HK-2 (cell line): ENCODE results near the gene DLX6.
A peak's percentile ranks its signal among the peaks of the same experiment; 100 is the strongest.

ENCODE experiments used
- DNase-seq: peaks from one replicate; pipeline ENCODE4 v3.0.0-alpha.2; 2018; ENCODE audit not compliant: unreplicated experiment

The DLX6 gene

DNA sequence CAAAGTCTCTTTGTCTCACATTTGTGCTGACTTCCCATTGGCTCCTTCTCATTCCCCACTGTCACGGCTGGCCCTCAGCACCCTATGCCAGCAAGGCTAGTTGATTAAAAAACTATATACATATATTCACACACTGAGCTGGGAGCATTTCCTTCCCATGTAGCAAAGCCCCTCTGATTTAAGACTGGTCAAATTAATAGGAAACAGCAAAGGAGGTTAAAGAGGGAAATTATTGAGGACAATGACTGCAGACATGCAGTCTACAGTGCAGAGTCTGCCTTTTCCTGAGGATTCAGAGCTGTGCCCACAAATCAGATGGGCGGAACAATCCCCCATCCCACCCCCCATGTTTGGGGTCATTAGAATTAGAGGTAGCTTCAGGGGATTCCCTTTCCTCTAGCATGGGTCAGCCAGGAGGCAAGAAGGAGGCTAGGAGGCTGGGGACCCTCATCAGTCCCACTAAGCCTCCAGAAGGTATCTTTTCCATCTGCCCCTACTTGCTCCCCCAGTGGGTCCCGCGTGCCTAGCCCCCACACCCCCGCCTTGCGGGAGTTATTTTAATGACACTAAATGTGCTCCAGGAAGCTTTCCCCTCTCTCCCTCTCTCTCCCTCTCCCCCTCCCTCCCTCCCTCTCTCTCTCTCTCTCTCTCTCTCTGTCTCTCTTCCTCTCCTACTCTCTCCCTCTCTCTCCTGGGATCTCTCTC, 9.8 kb upstream of the DLX6 start:
- no peak for DNase-seq

DNA sequence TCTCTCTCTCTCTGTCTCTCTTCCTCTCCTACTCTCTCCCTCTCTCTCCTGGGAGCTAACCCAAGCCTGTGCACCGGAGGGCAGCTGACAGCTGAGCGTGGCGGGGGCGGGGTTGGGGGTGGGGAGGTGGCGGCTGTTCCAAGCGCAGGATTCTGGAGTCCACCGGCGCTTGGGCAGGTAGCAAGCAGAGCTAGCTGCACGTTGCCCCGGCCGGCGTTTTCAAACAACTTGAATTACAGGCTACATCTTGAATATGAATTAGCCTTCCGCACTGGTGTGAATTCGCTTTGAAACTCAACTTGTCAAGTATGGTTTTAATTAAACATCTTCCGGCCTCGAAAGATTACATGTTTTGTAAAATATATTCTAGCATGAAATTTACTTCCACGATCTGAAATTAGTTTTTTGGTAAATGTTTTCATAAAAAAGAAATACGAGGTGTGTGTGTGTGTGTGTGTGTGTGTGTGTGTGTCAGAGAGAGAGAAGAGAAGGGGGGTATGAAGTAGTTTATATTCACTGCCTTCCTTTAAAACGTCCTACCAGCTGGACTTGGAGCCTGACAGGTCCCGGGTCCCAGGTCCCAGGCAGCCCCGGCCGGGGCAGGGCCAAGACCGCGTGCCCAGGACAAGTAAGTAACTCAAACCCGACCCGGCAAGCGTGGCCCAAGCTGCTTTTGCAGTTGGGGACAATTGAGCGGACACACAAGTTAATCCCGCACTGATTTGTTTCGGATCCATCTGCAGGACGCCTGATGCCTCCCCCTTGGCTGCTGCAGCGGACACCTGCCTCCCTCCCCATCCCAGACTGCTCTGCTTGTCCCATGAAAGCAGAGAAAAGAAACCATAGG, 9.0 kb upstream of the DLX6 start:
- DNase-seq, result no peak

DNA sequence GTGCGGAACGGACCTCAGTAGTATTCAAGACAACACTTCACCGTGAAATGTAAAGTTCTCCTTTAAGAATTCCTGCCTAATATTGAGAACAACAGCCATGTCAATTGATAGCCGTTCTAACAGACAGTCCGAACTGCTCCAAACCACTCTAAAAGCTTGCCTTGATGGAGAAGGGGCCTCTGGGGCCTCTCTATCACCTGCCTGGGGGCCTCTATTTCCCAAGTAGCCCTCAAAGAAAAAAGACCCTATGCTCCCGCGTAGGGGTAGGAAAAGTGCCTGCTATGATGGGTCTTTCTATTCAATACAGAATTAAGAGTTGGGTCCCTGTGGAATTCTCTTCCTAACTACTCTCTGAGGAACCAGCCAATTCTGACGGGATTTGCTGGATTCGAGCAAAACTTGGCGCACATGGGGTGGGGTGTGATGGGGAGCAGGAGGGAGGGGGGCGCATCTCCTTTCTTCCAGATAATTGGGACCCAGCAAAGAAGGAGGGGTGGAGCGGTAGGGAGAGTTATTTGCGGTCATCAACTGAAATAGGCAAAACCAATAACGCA, 8.3 kb upstream of the DLX6 start:
- no peak for DNase-seq

DNA sequence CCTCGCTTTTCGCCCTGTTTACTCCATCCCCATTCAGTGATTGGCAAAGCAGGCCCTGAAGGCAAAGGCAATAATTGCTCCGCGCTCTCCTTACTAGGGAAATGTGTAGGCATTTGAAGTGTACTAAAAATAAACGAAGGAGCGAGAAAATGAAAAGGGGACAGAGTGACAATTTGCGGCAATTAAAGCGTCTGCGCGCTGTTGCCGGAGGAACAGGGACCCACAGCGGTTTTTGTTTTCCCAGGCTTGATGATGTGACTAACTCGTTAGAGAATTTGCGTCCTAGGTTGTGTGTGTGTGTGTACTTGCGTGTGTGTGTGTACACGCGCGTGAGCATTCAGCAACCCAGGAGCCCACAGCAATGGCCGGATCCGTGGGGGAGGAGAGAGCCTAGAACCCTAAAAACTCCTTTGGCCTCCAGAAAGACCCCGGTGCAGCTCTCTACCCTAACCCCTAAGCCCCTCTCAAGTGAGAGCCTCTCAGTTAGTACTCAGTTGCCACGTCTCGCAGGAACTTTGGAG, 7.8 kb upstream of the DLX6 start:
- DNase-seq, result no peak

DNA sequence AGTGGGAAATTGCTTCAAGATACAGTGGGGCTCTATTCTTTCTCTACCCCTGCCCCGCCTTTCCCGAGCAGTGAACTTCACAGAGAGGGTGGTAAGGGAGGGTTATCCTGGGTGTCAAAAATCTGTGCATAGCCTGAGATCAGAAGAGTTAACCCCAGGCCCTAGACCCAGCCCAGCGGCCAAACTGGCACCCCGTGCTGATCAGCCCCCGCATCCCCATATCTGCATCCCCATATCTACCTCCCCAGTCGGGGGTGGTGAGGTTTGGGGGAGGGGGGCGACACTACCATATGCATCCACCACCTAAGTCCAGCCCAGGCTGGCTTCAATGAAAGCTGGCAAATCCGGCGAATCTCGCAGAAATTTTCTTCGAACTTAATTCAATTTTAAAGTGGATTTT, 7.0 kb upstream of the DLX6 start:
- DNase-seq, result no peak

DNA sequence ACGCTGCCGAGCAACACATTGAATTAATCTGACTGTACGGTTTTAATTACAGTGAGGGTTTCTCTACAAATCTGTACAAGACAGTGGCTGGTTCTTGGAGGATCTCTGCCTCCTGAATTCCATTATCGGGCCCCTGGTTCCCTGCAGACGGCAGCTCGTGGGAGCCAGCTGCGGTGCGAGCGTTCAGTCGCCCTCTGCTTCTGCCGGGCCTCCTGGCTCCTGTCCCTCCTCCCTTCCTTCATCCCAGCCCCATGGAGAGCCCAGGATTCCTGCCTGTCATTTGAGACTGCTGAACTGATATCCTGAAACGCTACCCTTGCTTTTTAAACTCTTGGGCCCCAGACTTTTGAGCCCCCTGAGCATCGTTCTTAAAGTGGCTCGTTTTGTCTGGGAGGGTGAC, 6.6 kb upstream of the DLX6 start:
- no peak for DNase-seq

DNA sequence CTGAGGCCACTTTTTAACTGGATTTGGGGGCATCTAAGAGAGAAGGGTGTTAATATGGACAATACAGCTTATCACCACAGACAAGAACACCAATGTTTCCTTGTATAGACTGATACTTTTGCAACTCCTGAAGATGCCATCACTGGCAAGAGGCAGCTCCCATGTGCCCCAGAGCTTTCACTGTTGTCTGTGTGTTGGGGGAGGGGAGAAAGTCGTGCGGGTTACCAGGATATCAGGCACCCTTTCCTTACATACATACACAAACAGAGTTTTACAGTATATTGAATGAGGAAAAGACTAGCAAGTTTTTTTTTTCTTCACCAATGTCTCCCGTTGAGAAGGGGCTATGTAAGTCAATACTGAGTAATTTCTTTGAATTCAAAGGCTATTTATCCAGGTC, 4.1 kb upstream of the DLX6 start:
- no peak for DNase-seq

DNA sequence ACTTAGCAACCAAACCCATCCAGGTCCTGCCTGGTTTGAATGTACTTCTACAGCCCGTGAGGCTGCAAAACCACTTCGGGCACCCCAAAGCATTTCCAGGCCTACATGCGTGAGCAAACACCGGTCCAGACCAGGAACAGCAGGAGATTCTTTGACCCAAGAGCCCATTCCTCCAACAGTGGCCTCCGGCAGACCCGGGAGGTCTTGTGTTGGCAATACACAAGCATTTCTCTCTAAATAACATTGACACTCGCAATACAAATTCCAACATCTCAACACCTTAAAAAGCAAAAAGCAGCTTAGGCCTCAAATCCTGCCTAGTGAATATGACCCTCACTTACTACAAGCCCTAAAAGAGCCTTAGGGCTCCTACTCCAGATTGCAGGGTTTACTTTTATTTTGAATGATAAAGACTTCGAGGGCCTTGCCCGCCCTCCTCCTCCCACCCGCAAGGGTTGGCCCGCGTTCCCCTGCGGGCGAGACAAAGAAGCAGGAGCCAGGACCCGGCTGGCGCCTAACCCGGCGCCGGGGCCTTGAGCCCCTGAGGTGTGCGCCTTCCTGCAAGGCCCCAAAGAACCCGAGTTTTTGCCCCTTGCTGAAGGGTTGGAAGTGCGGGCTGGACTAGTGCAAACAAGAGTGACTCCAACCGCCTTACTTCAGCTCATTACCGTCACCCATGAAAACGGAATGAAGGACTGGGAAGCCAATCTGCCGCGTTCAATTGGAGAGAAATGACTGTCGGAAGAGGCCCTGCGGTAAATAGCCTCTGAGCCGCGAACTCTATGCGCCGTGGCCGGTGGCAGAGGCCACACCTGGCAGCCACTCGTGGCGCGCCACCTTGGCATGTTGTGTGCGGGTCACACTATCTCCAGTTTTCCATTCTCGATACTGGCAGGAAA, 3.4 kb upstream of the DLX6 start:
- DNase-seq, result no peak

DNA sequence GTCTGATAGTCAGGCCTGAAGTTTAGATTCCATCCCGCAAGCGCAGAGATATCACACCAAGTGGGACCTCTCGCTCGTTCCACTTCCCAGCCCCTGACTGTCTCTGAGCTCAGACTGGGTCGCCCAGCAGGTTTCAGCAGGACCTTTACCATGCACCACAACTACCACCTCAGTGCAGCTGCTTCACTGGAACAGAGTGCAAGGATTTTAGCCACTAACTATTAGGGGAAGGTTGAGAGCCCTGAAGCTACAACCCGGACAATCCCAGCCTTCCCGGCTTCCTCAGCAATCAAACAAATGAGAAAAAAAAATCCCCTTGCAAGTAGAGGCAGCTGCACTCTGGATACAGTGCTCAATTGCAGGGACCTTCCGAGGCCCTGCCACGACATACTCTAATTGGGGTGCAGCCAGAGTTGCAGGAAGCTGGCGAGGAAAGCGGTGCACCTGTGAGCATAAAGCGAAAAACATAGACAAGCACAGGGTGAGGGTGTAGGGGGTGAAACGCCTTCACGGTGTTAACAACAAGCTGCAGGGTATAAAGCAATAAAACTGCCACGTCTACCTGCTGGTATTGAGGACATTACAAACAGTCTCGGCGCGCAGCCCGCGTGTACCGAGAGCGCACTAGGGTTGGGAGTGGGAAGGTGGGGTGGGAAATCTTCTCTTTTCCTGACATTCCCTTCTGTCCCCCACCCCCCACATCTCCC, 2.6 kb upstream of the DLX6 start:
- no peak for DNase-seq

DNA sequence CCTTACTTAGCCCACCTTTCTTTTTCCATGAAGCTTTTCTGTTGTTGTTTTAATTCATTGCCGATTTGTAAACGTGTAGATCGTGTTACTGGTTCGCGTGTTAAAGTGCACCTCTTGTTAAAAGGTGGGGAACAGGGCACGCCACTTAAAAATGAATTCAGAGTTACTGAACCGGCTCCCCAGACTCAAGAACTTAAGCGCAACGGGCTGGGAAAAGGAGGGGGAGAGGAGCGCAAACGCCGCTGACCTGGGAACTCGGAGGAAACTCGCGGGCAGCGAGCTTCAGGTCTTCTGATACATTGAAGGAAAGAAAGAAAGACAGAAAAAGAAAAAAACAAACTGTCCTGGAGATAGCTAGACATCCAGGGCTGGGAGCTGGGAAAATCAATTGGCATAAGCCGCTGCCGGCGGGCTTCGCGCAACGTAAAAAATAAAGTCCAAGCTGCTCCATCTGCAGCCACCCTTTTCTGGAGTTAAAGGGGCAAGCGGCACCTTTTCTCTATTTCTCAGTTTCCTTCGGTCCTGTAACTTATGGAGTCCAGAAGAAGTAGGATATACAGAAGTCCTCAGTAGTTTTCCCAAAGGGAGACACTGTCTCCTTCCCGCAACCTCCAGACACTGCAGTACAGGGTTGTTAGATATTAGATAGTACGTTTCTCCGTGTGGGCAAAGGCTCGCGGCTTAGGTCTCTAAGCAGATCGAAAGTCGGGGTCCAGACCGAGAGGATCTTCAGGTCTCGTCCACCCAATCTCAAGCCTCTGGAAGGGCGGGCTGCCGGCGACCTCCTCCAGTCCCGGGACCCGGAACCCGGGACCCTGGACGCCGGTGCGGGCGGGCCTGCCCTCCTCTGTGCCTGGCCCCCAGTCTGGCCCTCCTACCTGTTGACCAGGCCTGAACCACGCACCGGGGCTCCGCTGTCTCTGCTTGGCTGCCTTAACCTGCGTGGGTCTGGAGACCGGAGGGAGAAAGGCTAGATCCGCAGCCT, 1.8 kb upstream of the DLX6 start:
- DNase-seq, result no peak

DNA sequence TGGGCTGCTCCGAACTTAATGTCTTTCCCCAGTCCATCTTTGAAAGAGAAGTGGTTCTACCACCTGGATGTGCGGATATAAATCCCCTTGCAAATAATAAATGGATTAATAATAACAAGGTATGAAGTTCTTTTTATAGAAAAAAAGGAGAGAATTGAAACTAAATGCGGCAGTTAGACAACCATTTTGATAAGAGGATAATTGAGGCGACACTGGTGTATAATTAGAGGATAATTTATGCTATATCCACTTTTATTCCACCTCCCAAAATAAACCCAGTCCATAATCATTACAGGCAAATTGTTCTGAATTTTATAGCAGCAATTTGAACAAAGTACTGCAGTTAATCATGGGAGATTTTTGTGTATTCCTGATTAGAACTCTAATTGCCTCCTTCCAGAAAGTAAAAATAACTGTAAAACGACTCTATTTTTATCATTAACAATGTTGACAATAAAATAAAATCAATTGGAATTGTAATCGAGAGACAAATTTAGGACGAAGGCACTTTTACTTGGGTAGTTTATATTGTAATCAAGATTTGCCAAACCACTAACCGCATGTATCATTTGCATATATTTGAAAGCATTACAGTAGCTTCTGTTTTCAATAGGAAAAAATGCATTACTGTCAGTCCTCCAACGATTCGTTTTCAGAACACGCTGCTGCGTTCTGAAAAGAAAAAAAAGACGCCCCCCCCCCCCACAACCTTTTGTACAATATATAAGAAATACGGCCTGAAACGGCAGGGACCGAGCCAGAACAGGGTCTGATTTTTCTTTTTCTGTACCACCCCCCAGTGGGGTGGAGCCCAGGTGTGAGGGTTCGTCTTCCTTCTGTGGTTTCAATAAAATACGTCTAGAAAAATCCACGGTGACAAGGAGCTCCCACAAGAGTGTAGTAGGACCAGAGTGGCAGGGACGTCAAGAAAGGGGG, 838 bp upstream of the DLX6 start:
- no peak for DNase-seq

DNA sequence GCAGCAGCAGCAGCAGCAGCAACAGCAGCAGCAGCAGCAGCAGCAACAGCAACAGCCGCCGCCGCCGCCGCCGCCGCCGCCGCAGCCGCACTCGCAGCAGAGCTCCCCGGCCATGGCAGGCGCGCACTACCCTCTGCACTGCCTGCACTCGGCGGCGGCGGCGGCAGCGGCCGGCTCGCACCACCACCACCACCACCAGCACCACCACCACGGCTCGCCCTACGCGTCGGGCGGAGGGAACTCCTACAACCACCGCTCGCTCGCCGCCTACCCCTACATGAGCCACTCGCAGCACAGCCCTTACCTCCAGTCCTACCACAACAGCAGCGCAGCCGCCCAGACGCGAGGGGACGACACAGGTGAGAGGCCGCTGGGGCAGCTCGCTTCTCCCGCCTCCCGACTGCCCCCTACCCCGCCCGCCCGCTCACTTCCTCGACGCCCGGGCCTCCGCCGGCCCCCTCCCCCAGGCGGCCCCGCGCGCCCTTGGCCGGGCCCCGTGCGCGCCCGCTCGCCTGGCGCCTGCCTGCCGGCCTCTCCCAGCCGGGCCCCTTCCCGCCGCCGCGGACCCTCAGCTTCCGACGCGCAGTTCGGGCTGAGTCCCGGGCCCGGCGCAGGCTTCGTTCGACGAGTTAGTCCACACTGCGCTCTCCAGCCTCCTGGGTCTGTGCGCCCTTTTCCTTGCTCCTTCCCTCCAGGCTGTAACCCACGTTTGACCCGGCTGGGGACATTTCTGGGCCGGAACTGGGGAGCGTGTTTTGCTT, 882 bp downstream of the DLX6 start:
- DNase-seq, result peak; percentile 59

DNA sequence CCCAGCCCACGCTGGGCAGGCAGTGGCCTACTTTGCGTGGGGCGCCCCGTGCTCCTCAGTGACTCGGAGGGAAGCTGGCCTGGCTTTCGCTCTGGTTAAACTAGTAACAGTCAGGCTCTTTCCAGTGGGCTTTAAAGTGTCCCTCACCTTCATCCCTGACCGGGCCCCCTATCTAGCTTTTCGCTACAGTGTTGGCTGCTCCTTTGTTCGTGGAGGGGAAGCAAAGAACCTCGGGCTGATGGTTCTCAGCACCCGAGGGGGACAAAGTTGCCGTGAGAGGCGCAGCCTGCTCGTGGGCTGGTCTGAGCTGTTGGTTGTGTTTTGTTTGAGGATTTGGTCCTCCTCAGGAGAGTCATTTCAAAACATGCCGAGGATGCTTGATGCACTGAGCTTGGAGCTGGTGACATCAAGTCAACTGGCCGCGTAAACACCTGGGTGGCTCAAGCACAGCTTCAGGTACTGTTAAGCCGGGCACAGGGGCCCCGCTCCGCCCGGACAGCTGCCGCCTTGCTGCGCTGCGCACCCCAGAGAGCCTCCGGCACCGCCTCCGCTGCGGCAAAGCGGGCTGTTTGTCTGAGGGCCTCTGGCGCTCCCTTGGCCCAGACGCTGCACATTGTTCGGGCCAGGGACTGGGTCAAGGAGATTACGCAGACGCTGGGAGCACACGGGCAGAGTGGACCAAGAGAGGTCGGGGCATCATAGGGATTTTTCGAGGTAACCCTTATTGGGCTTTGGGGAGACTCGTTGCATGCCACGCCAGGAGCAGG, 1.6 kb downstream of the DLX6 start:
- no peak for DNase-seq

DNA sequence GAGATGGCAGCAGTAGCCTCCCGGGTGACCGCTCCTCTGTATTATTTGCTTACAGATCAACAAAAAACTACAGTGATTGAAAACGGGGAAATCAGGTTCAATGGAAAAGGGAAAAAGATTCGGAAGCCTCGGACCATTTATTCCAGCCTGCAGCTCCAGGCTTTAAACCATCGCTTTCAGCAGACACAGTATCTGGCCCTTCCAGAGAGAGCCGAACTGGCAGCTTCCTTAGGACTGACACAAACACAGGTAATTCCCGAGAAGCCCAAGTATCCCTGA, 2.2 kb downstream of the DLX6 start:
- no peak for DNase-seq

DNA sequence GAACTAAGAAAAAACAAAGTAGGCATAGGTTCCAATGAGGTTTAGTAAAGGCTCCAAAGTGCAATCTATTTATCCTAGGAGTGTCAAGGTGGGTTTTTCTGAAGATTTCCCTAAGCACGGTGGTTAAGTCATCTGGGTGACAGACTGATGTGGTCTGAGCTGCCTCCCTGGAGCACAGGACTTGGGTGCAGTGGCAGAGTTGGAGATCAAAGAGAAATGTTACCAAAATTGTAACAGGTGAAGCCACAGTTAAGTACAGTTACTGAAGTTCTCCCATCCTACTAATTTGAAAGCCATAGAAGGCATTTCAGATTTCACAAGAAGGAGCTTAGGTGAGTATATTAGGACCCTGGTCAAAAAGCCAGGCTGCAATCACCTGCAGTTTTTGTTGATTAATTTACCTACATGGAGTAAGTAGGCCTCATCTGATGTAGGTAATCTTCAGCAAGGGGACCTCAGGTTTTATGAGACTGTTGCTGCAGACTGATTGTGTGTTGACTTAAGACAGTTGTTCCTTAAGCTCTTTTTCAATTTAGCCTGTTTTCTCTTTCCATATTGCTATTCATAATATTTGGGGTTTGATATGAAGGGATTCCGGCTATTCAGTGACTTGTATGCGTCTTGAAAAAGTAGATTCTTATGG, 3.0 kb downstream of the DLX6 start:
- no peak for DNase-seq

DNA sequence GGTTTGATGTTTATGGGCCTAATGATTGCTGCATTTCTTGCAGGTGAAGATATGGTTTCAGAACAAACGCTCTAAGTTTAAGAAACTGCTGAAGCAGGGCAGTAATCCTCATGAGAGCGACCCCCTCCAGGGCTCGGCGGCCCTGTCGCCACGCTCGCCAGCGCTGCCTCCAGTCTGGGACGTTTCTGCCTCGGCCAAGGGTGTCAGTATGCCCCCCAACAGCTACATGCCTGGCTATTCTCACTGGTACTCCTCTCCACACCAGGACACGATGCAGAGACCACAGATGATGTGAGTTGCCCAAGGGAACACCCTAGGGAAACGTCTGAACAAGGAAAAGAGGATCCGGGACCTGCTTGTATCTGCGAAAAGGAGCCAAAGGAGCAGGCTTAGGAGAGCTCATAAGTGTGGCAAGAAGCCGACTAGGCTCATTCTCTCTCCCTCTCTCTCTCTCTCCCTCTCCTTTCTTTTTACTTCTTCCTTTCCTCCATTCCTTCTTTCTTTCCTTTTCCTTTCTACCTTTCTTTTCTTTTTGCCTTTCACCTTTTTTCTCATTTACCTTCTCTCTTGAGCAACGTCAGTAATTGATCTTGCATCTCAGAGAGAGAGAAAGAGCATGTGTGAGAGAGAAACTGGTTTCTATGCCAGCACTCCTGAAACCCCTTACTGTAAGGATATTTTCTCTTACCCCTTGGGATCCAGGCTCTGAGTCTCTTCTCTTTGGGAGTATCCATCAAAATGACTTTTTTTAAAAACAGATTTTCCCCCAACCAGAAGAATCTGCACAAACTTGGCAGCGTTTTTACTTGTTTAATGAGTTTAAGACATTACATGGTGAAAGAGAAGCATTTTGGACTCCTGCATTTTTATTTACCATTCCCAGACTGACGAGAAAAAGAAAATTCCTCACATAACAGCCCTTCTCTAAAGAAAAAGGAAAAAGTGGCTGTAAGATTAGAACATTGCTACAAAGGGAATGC, 4.7 kb downstream of the DLX6 start:
- no peak for DNase-seq
